ENCODE measurements around the gene GABRB1. TPM values are rescaled to one million over a fixed set of nuclear protein-coding genes. Genes with fewer than 3 reads are reported as not detected.

GABRB1 gene
- total RNA-seq, 2 donors from 2014 or later = 0.82 TPM; not detected in 1

DNA sequence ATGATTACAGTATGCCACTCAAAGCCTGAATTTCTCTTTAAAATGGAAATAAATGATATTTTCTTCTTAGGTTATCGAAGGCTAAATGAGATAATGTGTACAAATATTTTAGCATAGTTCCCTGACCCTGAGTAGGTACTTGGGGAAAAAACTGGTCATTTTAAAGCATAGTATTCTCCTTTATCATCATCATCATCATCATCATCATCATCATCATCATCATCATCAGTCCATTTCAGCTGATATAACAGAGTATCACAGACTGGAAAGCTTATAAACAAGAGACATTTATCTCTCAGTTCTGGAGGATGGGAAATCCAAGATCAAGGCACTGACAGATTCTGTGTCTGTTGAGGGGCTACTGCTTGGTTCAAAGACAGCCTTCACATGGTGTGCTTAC lies 13.9 kb downstream of the GABRB1 start:
- no peaks in the 10 kb centered on the region for H3K36me3 ChIP-seq
- H3K4me3 ChIP-seq = no peak overlapping the region
- no peaks in the 10 kb centered on the region for H3K27me3 ChIP-seq
- H3K9ac ChIP-seq (ENCODE audit: low read depth in 2 of 2, low read length in 2 of 2) = no peak overlapping the region
- H3K27ac ChIP-seq = no peak overlapping the region
- no peak for TF ChIP-seq CTCF (IDR thresholded peaks at IDR 0.05)
- H3K4me1 ChIP-seq = no peaks in the 10 kb centered on the region
- intact Hi-C loops (cut with DNase I) = no loop called here
- no peak for DNase-seq
- no peaks in the 10 kb centered on the region for H3K9me3 ChIP-seq

GRCh38 chr4:47049347-47049746 lies 18.0 kb downstream of the GABRB1 start:
- Histone ChIP-seq H3K9me3 (no peaks in the 10 kb centered on the region), H3K27ac (no peak overlapping the region), H3K36me3 (no peaks in the 10 kb centered on the region), H3K9ac (ENCODE audit: low read depth in 2 of 2, low read length in 2 of 2) (no peak overlapping the region), H3K27me3 (no peaks in the 10 kb centered on the region), H3K4me1 (no peaks in the 10 kb centered on the region), H3K4me3 (no peak overlapping the region)
- DNase-seq = no peak
- no peak for TF ChIP-seq CTCF (IDR thresholded peaks at IDR 0.05)
- intact Hi-C loops (cut with DNase I) = no loop called here

DNA sequence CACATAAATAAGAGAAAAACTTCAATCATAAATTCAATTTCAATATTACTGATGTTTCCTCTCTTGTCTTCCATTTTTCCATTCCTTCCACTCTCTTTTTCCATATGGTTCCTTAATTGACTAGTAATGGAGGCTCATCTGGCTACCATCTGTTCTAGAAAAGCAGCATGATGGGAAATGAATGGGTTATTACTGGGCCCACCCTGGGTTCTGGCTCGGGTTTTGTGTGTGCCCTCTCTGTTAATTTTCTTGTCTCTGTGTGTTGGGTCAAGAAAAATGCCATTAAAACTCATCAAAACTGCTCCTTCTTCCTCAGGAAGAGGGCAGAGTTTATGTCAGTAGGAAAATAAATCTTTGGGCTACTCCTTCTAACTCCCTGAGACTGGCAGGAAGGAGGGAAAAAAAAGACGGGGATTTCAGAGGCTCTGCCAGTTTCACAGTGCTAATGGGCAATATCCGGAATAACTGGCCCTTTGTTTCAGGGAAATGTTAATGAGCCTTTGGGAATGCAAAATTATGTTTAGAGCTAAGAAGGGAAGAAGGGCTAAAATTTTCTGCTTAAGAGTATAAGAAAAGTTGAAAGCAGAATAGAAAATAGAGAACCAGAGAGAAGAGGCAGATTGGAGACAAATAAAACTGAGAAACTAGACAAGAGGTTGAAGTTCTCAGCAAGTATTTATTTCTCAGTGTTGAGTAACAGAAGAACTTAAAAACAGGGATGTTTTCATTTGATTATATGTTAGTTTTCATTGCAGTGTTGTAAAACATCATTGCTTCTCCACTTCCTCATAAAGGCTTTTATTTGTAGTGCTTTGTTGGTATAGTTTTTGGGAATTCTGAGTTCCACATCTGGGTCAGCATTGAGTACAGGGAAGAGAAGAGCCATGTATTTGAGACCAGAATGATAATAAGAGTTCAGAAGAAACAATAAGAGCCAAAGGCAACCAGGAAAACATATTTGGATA lies 19.7 kb downstream of the GABRB1 start:
- H3K9me3 ChIP-seq = no peaks in the 10 kb centered on the region
- intact Hi-C loops (cut with DNase I) = no loop called here
- H3K36me3 ChIP-seq = no peaks in the 10 kb centered on the region
- no peaks in the 10 kb centered on the region for H3K4me1 ChIP-seq
- H3K4me3 ChIP-seq = no peak overlapping the region
- no peak for TF ChIP-seq CTCF (IDR thresholded peaks at IDR 0.05)
- DNase-seq = no peak
- H3K27me3 ChIP-seq = no peaks in the 10 kb centered on the region
- no peak overlapping the region for H3K27ac ChIP-seq
- no peak overlapping the region for H3K9ac ChIP-seq (ENCODE audit: low read depth in 2 of 2, low read length in 2 of 2)

GRCh38 chr4:47053485-47053884 lies 22.1 kb downstream of the GABRB1 start:
- intact Hi-C loops (cut with DNase I) = no loop called here
- DNase-seq = no peak

GRCh38 chr4:47054130-47054529 lies 22.8 kb downstream of the GABRB1 start:
- Histone ChIP-seq H3K27ac (no peak overlapping the region), H3K4me3 (no peak overlapping the region), H3K9me3 (no peaks in the 10 kb centered on the region), H3K4me1 (no peaks in the 10 kb centered on the region), H3K27me3 (no peaks in the 10 kb centered on the region), H3K36me3 (no peaks in the 10 kb centered on the region), H3K9ac (ENCODE audit: low read depth in 2 of 2, low read length in 2 of 2) (no peak overlapping the region)
- no peak for DNase-seq
- intact Hi-C loops (cut with DNase I) = no loop called here
- no peak for TF ChIP-seq CTCF (IDR thresholded peaks at IDR 0.05)

More at GRCh38 chr4:47053485-47053884, 22.1 kb downstream of the GABRB1 start:
- Histone ChIP-seq H3K4me3 (no peak overlapping the region), H3K9me3 (no peaks in the 10 kb centered on the region), H3K9ac (ENCODE audit: low read depth in 2 of 2, low read length in 2 of 2) (no peak overlapping the region), H3K36me3 (no peaks in the 10 kb centered on the region), H3K27ac (no peak overlapping the region), H3K27me3 (no peaks in the 10 kb centered on the region), H3K4me1 (no peaks in the 10 kb centered on the region)
- TF ChIP-seq CTCF (IDR thresholded peaks at IDR 0.05) = no peak

Data from colonic mucosa (tissue), 4 donors.